Left hindlimb (tissue), 1 donor: ENCODE results near the gene INSIG1.

Source experiments
- DNase-seq: peaks from one replicate; pipeline ENCODE4 v3.0.0-alpha.2; 2018

Gene INSIG1

GRCh38 chr7:155286686-155287085 lies 11.0 kb upstream of the INSIG1 start:
- DNase-seq: no peak

- no peak for DNase-seq
These were observed 10.3 kb upstream of the INSIG1 start for GRCh38 chr7:155287284-155287935.

GRCh38 chr7:155288055-155288454 lies 9.6 kb upstream of the INSIG1 start:
- no peak for DNase-seq

DNA sequence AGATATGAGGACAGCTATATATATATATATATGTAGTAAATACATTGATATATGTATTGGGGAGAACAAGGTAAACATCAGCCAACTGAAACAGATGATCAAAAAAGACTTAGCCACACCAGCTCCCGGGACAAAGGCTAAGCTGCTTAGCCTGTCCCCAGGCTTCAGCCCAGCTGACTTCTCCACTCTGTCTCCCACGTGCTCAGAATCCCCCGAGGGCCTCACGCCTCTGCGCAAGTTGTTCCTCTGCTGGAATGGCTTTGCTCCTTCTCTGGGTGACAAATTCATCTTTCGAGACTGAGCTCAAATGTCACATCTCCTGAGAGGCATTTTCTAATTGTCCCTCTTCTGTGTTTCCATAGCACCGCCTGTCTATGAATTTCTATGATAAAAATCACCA lies 8.6 kb upstream of the INSIG1 start:
- no peak for DNase-seq

DNA sequence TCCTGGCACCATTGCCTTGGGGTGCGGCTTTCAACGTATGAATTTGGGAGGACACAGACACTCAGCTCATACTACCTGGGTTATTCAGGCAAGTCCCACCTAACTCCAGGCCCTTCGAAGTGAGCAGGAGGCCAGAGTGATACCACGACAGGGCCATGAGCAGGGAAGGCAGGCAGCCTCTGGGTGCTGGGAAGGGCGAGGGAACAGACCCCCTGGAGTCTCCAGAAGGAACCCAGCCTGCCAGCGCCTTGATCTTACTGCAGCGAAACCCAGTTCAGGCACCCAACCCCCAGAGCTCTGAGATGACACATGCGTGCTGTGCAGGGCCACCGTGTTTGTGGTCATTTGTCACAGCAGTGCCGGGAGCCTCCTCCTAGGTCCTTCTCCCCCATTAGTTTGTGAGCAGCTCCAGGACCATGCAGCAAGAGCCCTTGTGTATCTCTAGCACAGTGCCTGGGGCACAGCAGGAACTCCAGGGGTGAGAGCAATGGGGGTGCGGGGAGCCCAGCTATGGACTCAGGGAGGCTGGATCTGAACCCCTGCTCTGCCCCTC lies 7.7 kb upstream of the INSIG1 start:
- DNase-seq: no peak

GRCh38 chr7:155291045-155291530 lies 6.6 kb upstream of the INSIG1 start:
- DNase-seq: no peak

- no peak for DNase-seq
These were observed 5.9 kb upstream of the INSIG1 start for GRCh38 chr7:155291729-155292128.

DNA sequence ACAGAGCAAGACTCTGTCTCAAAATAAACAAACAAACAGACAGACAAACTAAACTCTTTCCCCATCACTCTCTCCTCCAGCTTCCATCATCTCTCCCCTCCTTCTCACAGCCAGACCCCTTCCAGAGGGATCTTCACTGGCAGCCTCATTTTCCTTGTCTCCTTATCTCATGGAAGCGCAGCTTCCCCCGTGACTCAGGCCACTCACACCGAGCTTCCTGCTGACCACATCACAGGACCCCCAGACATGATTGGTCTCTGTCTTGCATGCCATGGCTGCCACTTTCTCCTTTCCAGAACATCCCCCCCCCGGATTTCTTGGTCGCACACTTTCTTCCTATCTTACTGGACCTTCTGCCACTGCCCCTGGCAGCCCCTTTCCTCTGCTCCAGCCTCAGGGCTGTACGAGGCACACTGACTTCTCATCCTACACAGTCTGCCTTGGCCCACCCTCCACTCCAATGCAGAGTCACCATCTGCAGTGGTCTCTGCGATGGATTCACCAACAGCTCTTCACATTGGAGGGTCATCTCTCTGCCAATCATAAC lies 4.9 kb upstream of the INSIG1 start:
- no peak for DNase-seq

- DNase-seq: no peak
These were observed 3.8 kb upstream of the INSIG1 start for GRCh38 chr7:155293721-155294510.

GRCh38 chr7:155294511-155294778 lies 3.2 kb upstream of the INSIG1 start:
- DNase-seq: no peak

- DNase-seq: no peak
These were observed 2.2 kb upstream of the INSIG1 start for GRCh38 chr7:155295511-155295910.

- DNase-seq: no peak
These were observed 1.5 kb upstream of the INSIG1 start for GRCh38 chr7:155296006-155296787.

- DNase-seq: peak; percentile 67
These were observed 726 bp upstream of the INSIG1 start for GRCh38 chr7:155296788-155297516.

DNA sequence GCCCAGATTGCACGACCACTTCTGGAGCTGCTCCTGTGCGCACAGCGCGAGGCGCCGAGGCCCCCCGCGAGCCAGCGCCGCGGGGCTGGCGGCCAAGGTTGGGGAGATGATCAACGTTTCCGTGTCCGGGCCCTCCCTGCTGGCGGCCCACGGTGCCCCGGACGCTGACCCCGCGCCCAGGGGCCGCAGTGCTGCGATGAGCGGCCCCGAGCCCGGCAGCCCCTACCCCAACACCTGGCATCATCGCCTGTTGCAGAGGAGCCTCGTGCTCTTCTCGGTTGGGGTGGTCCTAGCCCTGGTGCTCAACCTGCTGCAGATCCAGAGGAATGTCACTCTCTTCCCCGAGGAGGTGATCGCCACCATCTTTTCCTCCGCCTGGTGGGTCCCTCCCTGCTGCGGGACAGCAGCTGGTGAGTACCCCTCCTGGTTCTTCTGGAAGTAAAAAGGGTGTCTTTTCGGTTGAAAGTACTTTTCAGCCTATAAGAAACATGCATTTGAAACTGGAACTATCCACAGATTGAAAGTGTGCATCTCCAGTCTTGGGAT lies 683 bp downstream of the INSIG1 start:
- DNase-seq: peak; percentile 47

DNA sequence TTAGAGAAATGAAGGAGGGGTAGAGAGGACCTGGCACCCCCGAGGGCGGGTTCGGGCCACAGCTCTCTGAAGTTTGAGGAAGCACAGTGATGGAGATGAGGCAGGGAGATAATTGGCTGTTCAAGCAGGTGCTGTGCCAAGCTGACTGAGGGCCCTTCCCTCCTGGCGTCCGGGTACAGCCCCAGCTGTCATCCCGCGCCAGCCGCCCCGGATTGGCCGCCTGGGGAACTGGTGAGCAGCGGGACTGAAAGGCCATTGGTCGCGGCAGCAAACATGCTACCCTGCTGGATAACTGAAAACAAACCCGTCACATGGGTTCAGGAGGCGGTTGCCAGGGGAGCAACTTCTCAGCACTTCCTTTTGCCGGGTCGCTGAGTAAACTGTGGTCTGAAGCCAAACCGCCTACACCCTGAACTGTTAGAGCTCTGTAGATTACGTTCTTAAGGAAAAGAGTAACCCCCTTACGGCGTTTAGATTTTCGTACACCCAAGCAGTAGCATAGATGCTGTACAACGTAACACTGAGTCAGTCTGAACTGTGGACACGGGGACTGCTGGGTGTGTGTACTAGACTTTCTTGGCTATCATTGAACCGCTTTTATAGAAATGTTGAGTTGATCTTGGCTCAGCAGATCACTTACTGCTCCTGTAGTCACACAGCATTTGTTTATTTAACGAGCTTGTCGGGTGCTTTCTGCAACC lies 1.3 kb downstream of the INSIG1 start:
- peak; percentile 92 for DNase-seq

GRCh38 chr7:155299535-155300202 lies 2.0 kb downstream of the INSIG1 start:
- no peak for DNase-seq

- DNase-seq: no peak
These were observed 3.2 kb downstream of the INSIG1 start for GRCh38 chr7:155300641-155301452.

GRCh38 chr7:155303039-155303593 lies 5.4 kb downstream of the INSIG1 start:
- no peak for DNase-seq

- no peak for DNase-seq
These were observed 6.2 kb downstream of the INSIG1 start for GRCh38 chr7:155303897-155304296.
